H54 (cell line): ENCODE data around the gene SHF.

Experiments used
- DNase-seq: peaks from one replicate; pipeline ENCODE4 v3.0.0; 2011; ENCODE audit warnings: low spot score, mixed read lengths; ENCODE audit not compliant: insufficient read length
- FAIRE-seq: peaks from 3 replicates; lab custom pipeline; 2011; peaks lifted over from hg19 to GRCh38; lab: Jason Lieb, UNC
- POLR2A ChIP-seq: IDR thresholded peaks from 2 replicates; pipeline ENCODE4 v1.6.1; 2011; ENCODE audit warnings: low read depth, mild to moderate bottlenecking, low read length

The SHF gene

GRCh38 chr15:45155739-45156138, 32.0 kb downstream of the SHF start:
- DNase-seq (no peak), FAIRE-seq (no peak)
- no peak for TF ChIP-seq POLR2A

GRCh38 chr15:45151998-45152828, 35.6 kb downstream of the SHF start:
- DNase-seq (no peak), FAIRE-seq (no peak)
- TF ChIP-seq POLR2A, result no peak

GRCh38 chr15:45150997-45151396, 36.8 kb downstream of the SHF start:
- FAIRE-seq (no peak), DNase-seq (no peak)
- TF ChIP-seq POLR2A, result no peak

GRCh38 chr15:45150481-45150880, 37.3 kb downstream of the SHF start:
- DNase-seq (no peak), FAIRE-seq (no peak)
- no peak for TF ChIP-seq POLR2A

GRCh38 chr15:45149060-45149459, 38.7 kb downstream of the SHF start:
- FAIRE-seq, result no peak
- DNase-seq, result no peak
- TF ChIP-seq POLR2A, result no peak

GRCh38 chr15:45148076-45149059, 39.4 kb downstream of the SHF start:
- DNase-seq, result no peak
- TF ChIP-seq POLR2A, result no peak
- FAIRE-seq, result no peak

GRCh38 chr15:45147606-45148005, 40.2 kb downstream of the SHF start:
- no peak for FAIRE-seq
- DNase-seq, result no peak
- TF ChIP-seq POLR2A, result no peak

- DNase-seq, result no peak
- FAIRE-seq, result no peak
- TF ChIP-seq POLR2A, result no peak
Measured at GRCh38 chr15:45146405-45146804, 41.4 kb downstream of the SHF start.

- no peak for DNase-seq
- no peak for FAIRE-seq
- TF ChIP-seq POLR2A, result no peak
Measured at GRCh38 chr15:45144775-45145174, 43.0 kb downstream of the SHF start.

- TF ChIP-seq POLR2A, result no peak
- no peak for FAIRE-seq
- DNase-seq, result no peak
Measured at GRCh38 chr15:45143946-45144345, 43.8 kb downstream of the SHF start.

GRCh38 chr15:45143056-45143455, 44.7 kb downstream of the SHF start:
- TF ChIP-seq POLR2A, result no peak
- no peak for FAIRE-seq

GRCh38 chr15:45141386-45141785, 46.4 kb downstream of the SHF start:
- FAIRE-seq (no peak), DNase-seq (no peak)
- no peak for TF ChIP-seq POLR2A

More at GRCh38 chr15:45143056-45143455, 44.7 kb downstream of the SHF start:
- DNase-seq, result no peak

- no peak for DNase-seq
- no peak for FAIRE-seq
- TF ChIP-seq POLR2A, result no peak
Measured at GRCh38 chr15:45140557-45141250, 47.1 kb downstream of the SHF start.
